HG03045 (cell line): ENCODE measurements around the gene PTGFRN.
A peak's percentile ranks its signal among the peaks of the same experiment; 100 is the strongest.

Experiments used
- ATAC-seq: cut with Tn5 transposase; IDR thresholded peaks from one replicate; pipeline ENCODE4 v1.9.1; 2021; ENCODE audit warnings: mild to moderate bottlenecking, moderate library complexity; ENCODE audit not compliant: unreplicated experiment

The PTGFRN gene

DNA sequence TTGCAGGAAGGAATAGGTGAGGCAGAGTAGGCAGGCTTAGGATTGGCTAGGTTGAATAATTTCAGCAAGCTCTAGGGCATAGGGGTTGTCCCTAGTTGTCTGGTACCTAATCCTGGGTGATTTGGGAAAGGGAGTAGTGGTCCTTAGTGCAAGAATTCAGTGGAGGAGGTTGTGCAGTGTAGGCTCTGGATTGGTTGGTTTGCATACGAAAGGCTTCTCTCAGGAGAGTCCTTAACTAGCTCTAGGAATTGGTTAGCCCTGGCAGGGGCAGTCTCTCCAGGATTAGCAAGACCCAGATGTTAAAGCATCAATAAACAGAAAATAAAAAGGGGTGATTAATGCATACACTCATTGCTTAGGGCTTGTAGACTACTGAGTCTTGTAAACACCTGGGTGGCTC, 82.2 kb downstream of the PTGFRN start:
- ATAC-seq: no peak

DNA sequence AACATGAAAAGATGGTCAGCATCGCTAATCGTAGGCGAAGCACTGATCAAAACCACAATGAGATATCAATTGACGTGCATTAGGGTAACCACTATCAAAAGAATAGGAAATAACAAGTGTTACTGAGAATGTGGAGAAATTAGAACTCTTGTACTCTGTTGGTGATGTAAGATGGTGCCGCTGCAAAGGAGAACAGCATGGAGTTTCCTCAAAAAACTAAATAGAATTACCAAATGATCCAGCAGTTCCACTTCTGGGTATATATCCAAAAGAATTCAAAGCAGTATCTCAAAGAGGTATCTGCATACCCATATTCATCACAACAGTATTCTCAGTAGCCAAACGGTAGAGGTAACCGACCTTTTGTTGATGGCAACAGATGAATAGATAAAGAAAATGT, 83.6 kb downstream of the PTGFRN start:
- no peak for ATAC-seq

DNA sequence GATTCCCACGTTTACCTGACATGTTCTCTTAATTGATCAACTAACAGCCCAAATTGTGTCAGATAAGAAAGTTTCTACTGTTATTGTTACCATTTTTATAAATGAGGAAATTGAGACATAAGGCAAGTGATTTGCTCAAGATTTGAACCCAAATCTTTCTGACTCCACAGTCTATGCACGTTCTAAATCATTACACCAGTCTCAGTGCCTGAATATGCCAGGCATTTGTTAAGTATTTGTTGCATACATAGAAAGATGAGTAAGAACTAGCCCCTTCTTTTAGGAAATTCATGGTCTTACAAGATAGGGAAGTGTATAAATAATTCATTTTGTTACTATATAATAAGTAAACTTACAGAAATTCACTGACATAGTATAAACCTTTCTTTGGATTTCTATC, 84.7 kb downstream of the PTGFRN start:
- no peak for ATAC-seq

DNA sequence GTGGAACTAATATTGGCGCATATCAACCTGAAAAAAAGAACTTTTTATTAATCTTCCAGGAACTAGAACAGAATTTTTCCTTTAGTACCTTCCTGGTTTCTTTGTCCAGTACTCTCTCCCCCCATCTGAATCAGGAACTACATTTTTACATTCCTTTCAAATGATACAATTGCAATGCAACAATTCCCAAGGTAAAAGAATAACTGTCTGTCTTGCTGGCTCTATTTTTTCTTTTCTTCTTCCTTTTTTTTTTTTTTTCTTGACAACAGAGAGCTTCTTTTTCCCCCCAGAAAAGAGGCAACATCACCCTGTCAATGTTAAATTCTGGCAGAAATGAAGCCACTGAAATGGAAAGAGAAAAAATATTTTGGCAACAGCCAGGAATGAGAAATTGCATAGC, 87.3 kb downstream of the PTGFRN start:
- no peak for ATAC-seq

DNA sequence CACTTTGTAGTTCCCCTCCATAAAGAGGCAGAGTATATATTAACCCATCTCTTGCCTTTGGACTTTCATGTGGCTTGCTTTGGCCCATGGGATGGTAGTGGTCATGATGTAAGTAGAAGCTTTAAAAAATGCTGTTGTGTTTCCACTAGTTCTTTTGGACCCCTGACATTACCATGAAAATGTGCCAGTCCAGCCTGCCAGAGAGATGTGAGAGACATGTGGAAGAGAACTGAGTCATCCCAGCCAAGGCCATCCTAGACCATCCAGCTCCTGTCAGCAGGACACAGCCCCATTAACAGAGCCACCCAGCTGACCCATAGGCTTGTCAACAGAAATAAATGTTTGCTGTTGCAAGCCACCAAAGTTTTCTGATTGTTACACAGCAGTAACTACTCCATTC, 87.9 kb downstream of the PTGFRN start:
- ATAC-seq: no peak

DNA sequence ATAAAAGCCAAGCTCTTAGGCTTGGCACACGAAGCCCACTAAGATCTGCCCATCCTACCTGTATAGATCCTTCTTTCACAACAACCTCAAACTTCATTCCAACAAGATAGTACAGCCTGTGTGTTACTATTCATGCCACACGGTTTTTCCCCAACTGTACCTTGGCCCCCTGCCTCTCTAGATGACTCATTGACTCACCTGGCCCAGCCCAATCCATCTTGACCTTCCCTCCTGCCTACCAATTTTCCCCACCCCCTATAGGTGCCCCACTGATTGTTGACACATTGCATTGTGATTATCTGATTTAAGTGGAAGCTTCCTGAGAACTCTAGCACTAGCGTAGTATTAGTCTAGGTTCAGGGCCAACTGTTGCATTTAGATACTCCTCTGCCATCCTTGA, 89.9 kb downstream of the PTGFRN start:
- ATAC-seq: no peak

DNA sequence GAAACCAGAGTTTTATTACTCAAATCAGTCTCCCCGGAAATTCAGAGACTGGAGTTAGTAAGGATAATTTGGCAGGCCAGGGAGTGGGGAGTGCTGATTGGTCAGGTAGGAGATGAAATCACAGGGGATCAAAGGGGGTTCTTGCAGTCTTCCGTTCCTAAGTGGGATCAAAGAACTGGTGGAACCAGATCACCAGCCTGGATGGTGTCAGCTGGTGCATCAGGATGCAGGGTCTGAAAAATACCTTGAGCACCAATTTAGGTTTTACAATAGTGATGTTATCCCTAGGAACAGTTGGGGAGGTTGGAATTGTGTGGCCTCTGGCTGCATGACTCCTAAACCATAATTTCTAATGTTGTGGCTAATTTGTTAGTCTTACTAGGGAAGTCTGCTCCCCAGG, 90.4 kb downstream of the PTGFRN start:
- ATAC-seq: no peak

DNA sequence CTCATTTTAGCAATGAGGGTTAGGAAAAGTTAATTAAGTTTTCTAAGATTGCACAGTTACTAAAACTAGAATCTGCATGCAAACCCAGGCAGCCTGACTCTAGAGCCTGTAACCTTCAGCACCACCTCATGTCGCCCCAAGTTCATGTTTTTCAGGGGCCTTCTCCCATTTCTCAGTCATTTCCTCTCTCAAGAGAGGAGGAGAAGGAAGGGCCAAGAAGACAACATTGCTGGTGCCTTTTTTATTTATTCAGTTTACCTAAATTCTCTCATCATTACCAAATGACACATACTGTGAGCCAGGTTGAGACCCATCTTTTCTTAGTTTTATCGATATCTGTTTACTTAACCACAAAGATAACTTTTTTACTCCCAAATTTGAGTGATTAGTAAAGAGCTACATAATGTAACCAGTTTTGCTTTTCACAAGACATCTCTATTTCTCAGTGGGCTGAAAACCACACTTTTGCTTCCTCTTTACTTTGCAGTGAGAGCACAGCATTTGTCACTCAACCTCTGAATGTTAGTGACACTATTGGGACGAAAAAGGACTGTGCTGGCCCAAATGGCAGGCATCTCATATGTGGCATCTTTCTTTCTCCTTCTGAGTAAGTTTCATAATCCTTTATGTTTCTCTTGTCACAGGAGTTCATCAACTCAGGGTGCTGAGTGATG, 91.7 kb downstream of the PTGFRN start, which contains the start of gene CD101:
Gene CD101, plus strand, starts transcription at position 507 of the 674 bp plus-strand sequence. Its CDS starts 58 bp downstream, at position 565.
- peak; percentile 93 for ATAC-seq

DNA sequence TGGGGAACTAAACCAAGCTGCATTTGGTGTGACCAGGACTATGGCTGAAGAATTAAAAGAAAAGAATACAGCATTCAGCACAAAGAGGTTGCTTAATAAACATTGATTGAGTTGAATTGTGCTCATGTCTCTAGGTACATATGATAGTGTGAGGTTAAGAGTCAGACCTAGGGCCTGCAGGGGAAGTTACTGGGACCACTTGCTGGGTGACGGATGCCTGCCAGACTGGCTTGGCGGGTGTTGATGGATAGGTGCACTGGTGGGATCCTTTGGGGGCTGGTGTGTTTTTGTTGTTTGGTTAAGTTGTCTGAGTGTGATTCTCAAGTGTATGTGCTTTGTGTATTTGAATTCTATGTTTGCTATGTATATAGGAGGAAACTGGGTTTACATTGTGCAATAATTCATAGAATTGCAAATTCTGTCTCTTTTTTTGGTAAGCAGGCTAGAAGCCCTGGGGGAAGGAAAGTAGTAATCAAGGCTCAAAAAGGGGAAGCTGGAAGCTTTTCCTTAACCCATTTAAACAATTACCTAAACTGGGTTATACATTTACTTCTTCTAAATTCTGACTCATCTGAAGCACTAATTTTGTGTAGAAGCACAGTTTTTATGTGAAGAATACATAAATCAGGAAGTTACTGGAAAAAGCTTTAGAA, 93.6 kb downstream of the PTGFRN start:
- ATAC-seq: no peak

DNA sequence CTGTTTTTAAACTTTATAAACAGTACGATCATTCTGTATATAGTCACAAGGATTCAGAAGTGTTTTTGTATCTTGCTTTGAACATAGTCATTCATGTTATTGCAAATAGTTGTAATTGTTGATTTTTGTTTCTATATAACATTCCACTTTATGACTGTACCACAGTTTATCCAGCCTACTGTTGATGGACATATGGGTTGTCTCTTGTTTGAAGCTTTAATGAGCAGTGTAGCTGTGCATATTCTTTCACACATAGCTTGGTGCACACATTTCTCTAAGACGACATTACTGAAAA, 98.0 kb downstream of the PTGFRN start:
- ATAC-seq: no peak

DNA sequence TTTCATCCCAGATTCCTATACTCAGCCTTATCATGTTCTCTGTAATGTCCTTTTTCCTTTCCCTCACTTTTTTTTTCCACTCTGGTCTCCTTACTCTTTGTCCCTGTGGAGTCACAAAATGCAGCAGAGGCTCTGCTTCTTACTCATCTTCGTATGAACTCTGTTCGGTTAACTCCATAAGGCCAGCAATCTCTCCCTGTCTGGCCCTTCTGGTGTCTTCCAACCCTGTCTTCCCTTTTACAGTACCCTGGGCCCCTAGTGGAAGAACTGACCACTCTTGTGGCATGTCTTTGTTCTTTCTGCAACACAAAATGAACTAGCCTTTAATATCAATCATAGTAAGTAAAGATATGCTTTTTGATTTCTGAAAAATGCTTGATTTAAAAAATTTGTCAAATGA, 98.9 kb downstream of the PTGFRN start:
- ATAC-seq: no peak

DNA sequence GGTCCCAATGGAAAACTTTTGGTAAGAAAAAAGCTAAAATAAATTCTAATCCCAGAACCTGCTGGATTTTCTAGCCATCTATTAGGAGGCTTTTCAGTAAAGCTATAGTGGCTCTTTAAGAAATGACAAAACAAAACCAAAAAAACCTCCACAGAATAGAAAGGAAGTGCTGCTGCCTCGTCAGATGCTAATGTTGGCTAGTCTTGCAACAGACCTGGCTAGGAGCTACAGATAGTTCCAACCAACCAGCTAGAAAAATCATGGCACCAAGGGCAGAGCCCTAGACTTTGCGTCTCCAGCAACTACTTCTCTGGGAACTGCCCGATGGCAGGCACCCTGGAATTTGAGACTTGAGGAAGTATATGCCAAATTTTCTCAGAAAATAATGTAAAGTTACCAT, 99.4 kb downstream of the PTGFRN start:
- no peak for ATAC-seq

DNA sequence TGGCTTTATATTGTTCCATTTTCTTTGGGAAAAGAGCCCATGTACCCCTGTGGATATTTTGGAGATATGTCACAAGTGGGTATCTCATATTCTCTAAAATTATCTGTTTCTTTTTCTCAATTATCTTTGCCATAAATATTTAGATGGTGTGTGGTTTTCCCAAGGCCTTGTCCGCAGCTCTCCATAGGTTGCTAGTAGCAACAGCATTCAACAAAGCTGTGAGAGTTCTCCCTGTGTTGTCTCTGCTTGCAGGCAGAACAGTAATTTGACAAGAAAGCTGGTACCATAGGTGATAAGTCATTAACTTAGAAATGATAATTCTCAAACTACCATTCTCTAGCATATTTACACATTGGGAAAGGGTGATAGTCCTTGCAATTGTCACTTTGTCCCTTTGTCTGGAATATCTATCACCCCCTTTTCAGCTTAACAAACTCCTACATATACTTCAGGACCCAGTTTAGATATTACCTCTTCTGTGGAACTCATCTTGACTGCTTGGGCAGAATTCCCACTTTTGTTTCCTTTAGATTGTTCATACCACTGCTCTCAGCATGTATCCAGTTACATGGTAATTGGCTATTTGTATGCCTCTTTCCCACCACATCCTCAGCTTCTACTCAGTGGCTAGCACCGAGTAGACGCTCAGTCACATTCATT, 100.7 kb downstream of the PTGFRN start:
- no peak for ATAC-seq

DNA sequence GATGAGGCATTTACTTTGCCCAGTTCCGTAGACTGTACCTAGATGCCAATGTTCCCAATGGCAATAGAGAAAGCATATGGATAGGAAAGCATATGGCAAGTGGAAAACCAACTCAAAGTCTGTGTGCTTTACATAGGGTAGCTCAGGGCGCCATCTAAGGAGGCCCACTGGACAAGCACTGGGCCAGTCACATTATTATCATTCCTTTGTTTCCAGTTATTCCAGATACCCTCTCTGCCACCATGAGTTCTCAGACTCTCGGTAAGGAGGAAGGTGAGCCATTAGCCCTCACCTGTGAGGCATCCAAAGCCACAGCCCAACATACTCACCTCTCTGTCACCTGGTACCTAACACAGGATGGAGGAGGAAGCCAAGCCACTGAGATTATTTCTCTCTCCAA, 101.6 kb downstream of the PTGFRN start:
- ATAC-seq: no peak

DNA sequence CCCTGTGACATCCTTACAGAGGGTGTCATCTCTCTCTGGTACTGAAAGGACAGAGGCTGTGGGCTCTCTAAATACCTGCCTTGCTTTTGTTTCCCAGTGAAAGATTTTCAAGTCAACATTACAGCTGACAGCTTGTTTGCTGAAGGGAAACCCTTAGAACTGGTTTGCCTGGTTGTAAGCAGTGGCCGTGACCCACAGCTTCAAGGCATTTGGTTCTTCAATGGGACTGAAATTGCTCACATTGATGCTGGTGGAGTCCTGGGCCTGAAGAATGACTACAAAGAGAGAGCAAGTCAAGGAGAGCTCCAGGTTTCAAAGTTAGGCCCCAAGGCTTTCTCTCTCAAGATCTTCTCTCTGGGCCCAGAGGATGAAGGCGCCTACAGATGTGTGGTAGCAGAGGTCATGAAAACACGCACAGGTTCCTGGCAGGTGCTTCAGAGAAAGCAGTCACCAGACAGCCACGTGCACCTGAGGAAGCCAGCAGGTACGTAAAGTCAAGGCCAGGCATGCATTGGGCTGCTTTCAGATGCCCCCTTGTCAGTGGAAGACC, 103.7 kb downstream of the PTGFRN start:
- no peak for ATAC-seq

DNA sequence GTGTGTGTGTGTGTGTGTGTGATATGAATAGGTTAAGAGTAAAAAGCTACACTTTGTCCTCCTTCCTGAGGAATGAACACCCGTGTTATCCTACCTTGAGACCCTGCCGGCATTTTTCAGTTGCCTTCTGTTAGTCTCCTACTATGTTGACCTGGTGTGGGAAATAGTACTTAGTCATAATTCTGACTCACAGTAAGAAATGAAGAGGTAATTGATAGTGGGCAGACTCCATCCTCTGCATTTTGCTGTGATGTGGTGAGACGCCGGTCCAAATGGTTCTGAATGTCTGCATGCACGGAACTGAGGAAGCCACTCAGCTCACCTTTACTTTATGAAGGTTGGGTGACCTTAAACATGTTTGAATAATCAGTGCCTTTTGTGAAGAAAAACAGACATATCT, 104.5 kb downstream of the PTGFRN start:
- no peak for ATAC-seq

DNA sequence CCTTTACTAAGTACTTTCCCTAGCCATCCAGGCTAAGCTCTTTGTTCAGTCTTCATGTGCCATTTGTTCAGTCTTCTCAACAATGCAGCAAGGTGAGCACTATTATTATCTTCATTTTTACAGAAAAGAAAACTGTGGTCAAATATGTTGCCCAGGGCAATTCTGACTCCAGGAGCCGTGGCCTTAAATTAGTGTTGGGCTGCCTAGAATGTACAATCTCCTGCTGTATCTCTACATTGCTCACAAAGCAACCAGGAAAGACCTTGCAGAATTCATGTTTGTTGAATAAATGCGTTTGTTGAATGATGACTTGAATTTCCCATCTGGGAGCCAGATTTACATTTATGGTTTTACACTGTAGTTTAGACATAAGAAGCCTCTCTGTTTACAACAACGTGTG, 106.0 kb downstream of the PTGFRN start:
- ATAC-seq: no peak

DNA sequence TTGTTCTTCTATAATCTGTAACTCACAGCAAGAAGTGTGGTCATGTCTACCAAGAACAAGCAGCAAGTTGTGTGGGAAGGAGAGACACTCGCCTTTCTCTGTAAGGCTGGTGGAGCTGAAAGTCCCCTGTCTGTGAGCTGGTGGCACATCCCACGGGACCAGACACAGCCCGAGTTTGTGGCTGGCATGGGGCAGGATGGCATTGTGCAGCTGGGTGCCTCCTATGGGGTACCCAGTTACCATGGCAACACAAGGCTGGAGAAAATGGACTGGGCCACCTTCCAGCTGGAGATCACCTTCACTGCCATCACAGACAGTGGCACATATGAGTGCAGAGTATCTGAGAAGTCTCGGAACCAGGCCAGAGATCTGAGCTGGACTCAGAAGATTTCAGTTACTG, 107.3 kb downstream of the PTGFRN start:
- no peak for ATAC-seq

DNA sequence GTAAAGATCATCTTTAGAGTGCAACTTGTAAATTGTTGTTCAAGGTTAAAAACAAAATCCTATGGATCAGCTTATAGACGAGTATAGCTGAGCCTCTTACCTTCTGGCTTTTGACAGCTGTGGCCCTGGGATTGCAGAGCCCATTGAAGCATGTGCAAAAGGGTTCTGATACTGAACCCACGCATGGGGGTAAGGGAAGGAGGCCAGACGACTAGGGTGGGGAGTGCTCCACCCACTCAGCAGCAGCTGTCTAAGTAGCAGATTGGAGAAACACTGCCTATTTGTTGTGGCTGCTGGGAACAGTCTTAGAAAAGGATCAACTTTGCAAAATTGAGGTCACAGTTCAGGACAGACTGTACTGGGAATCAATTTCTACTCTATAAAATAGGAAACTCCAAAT, 107.9 kb downstream of the PTGFRN start:
- peak; percentile 71 for ATAC-seq

DNA sequence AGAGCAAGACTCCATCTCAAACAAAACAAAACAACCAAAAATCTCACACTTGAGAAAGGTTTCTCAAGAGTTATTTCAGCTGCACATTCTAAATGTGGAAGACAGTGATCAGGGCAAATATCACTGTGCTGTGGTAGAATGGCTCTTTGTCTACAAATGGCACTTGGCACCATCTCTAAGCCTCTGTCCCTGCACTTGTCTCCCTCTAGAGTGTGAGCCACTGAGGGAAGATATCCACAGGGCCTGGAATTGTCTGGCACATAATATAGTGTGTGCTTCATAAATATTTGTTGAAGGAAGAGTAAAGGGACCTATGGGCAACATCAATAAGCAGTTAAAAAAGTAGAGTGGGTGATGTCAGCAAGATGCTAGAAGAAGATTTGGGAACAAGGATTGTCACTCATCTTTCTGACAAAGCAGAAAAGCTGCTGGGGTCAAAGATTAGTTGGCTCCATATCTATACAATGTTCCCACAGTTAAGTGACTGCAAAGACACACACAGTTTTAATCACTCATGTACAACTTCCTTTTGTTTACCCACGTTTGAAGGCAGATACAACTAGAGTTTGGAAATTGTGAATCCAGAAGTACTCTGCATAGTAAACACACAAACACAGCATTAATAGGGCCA, 110.9 kb downstream of the PTGFRN start:
- no peak for ATAC-seq

DNA sequence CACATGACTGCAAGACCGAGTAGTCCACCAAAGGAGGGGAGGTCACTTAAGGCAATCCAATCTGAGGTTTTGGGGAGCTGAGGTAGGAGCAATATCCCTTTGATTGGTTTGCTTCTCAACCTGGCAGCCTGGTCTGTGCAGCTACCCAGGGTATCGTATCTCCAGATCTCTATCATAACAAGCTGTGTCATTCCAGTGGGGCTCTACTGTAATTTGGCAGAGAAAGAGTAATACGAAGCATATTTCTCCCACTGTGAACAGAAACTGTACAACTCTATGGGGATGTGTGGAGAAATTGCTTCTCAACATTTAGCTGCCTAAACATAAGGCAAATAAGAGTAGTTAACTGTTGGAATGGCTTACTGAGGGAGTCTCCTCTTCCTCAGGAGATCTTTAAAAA, 112.4 kb downstream of the PTGFRN start:
- no peak for ATAC-seq

DNA sequence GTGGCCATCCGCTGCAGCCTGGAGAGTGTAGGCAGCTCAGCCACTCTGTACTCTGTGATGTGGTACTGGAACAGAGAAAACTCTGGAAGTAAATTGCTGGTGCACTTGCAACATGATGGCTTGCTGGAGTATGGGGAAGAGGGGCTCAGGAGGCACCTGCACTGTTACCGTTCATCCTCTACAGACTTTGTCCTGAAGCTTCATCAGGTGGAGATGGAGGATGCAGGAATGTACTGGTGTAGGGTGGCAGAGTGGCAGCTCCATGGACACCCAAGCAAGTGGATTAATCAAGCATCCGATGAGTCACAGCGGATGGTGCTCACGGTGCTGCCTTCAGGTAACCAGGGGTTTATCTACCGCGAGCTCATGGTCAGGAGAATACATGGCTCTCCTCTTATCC, 115.9 kb downstream of the PTGFRN start:
- no peak for ATAC-seq
